Neutrophil (primary cell): ENCODE measurements around the gene SNX9.

Source experiments
- H3K27ac ChIP-seq: fragments of 200-600 bp; sonication (generic); 2 replicates; pipeline ENCODE4 v1.5.1; 2016; ENCODE audit warnings: mild to moderate bottlenecking, moderate library complexity
- H3K27me3 ChIP-seq: fragments of 200-600 bp; sonication (generic); 2 replicates; pipeline ENCODE4 v1.6.0; 2016; ENCODE audit warnings: mild to moderate bottlenecking
- H3K36me3 ChIP-seq: fragments of 200-600 bp; sonication (generic); 2 replicates; pipeline ENCODE4 v1.5.1; 2017
- H3K4me1 ChIP-seq, 2 experiments: fragments of 200-600 bp in 1 of 2; sonication (generic) in 1 of 2; 1 replicate in 1 of 2; 2 replicates in 1 of 2; pipeline versions ENCODE4 v1.5.1 to v1.6.1; 2013 to 2016; ENCODE audit warnings: low read depth in 1 of 2, low read length in 1 of 2, mild to moderate bottlenecking in 1 of 2, moderate library complexity in 1 of 2; ENCODE audit not compliant: control insufficient read depth in 1 of 2, insufficient read depth in 1 of 2
- H3K4me3 ChIP-seq, 2 experiments: fragments of 200-600 bp in 1 of 2; sonication (generic) in 1 of 2; 1 replicate in 1 of 2; 2 replicates in 1 of 2; pipeline ENCODE4 v1.5.1; 2013 to 2016; ENCODE audit warnings: low read depth in 1 of 2, low read length in 1 of 2, mild to moderate bottlenecking in 1 of 2, moderate library complexity in 1 of 2
- H3K9me3 ChIP-seq: fragments of 200-600 bp; sonication (generic); 2 replicates; pipeline ENCODE4 v1.5.1; 2016
- TF ChIP-seq, protein P1 (sequence below): fragments of 200-600 bp; sonication (generic); IDR thresholded peaks from 2 replicates; pipeline ENCODE4 v1.5.1; 2016; ENCODE audit warnings: antibody characterized with exemption

SNX9 gene

DNA sequence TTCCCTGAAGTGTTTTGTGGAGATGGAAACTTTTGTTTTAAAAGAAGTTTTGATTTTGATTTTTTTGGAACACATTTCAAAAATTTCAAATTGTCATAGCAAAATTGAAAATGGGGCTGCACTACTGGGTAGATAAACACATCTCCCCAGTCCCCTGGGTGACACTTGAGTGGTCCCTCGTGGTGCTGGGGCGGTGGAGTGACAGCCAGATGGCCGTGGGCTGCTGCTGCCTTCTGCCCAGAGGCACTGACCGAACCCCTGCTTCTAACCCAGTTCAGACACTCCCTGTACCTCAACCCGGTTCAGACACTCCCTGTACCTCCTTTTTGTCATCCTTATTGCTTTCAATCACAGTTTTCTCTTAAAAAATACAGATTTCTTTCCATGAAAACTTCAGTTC is 88.7 kb downstream of the SNX9 start:
- Histone ChIP-seq H3K9me3 (no peaks in the 10 kb centered on the region), H3K4me3 (no peak overlapping the region), H3K36me3 (no peaks in the 10 kb centered on the region), H3K27me3 (no peaks in the 10 kb centered on the region), H3K27ac (no peak overlapping the region), H3K4me1 (no peaks in the 10 kb centered on the region)
- TF ChIP-seq, protein P1, sequence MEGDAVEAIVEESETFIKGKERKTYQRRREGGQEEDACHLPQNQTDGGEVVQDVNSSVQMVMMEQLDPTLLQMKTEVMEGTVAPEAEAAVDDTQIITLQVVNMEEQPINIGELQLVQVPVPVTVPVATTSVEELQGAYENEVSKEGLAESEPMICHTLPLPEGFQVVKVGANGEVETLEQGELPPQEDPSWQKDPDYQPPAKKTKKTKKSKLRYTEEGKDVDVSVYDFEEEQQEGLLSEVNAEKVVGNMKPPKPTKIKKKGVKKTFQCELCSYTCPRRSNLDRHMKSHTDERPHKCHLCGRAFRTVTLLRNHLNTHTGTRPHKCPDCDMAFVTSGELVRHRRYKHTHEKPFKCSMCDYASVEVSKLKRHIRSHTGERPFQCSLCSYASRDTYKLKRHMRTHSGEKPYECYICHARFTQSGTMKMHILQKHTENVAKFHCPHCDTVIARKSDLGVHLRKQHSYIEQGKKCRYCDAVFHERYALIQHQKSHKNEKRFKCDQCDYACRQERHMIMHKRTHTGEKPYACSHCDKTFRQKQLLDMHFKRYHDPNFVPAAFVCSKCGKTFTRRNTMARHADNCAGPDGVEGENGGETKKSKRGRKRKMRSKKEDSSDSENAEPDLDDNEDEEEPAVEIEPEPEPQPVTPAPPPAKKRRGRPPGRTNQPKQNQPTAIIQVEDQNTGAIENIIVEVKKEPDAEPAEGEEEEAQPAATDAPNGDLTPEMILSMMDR: no peak

DNA sequence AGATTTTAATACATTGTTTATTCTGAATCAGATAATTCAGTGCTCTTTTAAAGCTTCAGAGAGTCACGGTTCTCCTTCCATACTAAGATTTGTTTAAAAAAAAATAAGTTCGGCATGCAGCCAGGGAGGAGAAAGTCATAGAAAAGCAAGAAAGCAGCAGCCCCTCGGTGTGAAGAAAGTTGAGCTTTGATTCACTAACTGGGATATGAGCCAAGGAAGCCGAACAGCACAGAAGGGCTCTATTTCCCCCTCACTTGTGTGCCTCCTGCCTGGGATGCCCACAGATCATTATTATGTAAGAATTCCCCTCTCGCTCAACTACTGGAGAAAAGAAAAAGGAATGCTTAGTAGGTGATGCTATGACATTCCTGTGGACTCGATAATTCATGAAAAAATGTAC is 89.3 kb downstream of the SNX9 start:
- Histone ChIP-seq H3K4me1 (no peaks in the 10 kb centered on the region), H3K36me3 (no peaks in the 10 kb centered on the region), H3K27me3 (no peaks in the 10 kb centered on the region), H3K4me3 (no peak overlapping the region), H3K9me3 (no peaks in the 10 kb centered on the region), H3K27ac (no peak overlapping the region)
- TF ChIP-seq, protein P1: no peak

DNA sequence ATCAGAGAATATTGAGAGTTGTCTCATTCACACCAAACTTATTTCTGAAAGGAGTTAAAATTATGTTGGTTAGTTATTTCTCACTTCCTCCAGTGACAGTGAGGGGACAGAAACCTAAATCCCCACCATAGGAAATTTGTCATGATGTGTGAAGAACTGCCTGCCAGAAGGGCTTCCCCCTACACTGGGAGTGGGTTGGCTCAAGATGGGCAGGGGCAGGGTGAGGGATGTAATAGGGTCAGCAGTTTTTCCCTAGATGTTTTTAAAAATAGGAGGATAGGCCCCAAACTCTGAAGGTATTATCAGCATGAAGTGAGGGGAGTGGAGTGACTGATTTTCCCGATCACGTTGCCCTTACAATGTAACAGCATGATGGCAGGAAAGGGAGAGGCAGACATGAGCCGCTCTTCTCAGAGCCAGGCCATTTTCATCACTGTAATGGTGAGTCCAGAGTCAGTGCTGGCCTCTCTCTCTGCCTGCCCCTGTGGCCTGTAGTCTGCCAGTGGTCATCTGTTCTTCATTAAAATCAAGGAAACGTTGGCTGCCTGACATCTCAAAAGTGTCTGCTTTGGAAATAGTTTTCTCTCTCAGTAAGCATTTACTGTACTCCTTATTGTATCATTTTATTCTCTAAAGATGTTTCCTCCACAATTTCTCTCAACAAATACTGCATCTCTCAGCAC is 98.8 kb downstream of the SNX9 start:
- H3K36me3 ChIP-seq: no peaks in the 10 kb centered on the region

DNA sequence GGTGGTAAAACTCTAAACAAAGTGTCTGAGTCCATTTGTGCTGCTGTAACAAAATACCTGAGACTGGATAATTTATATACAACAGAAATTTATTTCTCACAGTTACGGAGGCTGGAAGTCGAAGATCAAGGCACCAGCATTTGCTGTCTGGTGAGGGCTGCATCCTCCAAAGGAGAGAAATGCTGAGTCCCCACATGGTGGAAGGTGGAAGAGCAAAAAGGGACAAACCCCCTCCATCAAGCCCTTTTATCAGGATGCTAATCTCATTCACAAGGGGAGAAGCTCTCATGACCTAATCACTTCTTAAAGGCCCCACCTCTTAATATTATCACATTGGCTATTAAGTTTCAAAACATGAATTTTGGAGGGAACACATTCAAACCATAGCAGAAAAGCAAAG is 102.7 kb downstream of the SNX9 start:
- H3K36me3 ChIP-seq: no peaks in the 10 kb centered on the region
- no peak overlapping the region for H3K27ac ChIP-seq
- H3K4me1 ChIP-seq: no peaks in the 10 kb centered on the region
- H3K27me3 ChIP-seq: no peaks in the 10 kb centered on the region
- no peak overlapping the region for H3K4me3 ChIP-seq
- TF ChIP-seq, protein P1: no peak
- H3K9me3 ChIP-seq: no peaks in the 10 kb centered on the region

More for the DNA sequence above, 98.8 kb downstream of the SNX9 start:
- Histone ChIP-seq H3K9me3 (no peaks in the 10 kb centered on the region), H3K27me3 (no peaks in the 10 kb centered on the region), H3K4me3 (no peak overlapping the region), H3K4me1 (no peaks in the 10 kb centered on the region), H3K27ac (no peak overlapping the region)
- TF ChIP-seq, protein P1: no peak

DNA sequence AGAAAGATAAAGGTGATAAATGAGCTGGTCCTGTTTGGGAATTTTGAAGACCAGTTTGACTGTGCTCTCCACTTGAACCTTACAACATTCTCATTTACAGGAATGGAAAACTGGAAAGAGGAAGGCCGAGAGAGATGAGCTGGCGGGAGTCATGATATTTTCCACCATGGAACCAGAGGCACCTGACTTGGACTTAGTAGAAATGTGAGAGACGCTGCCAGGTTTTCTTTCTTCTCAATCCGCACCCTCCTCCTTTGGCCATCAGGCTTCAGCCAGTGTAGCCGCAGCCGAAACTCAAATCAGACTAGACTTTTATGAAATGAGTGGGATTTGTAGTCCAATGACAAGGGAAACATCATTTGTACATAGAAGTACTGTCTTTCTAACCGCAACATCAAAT is 104.0 kb downstream of the SNX9 start:
- no peaks in the 10 kb centered on the region for H3K36me3 ChIP-seq
- H3K9me3 ChIP-seq: no peaks in the 10 kb centered on the region
- H3K4me3 ChIP-seq: no peak overlapping the region
- H3K27ac ChIP-seq: no peak overlapping the region
- no peaks in the 10 kb centered on the region for H3K27me3 ChIP-seq
- TF ChIP-seq, protein P1: no peak
- H3K4me1 ChIP-seq: no peaks in the 10 kb centered on the region
